HCT116 (cell line): ENCODE measurements around the gene FXYD1.
"Not testable (repeated sequence)": the region's sequence is repeated elsewhere in the genome, so short reads cannot be mapped to it uniquely, and the experiment has no call there.

ENCODE experiments used
- CBX3 ChIP-seq: IDR thresholded peaks from 2 replicates; pipeline ENCODE4 v1.6.1; 2012; ENCODE audit warnings: low read depth
- CEBPB ChIP-seq: IDR thresholded peaks from 2 replicates; pipeline ENCODE4 v1.6.1; 2012; ENCODE audit warnings: low read depth
- POLR2A ChIP-seq: IDR thresholded peaks from 2 replicates; pipeline ENCODE4 v1.7.0; 2011; ENCODE audit warnings: borderline replicate concordance; ENCODE audit not compliant: insufficient read depth, insufficient read length; ENCODE audit errors: extremely low read depth
- POLR2AphosphoS5 ChIP-seq: IDR thresholded peaks from 2 replicates; pipeline ENCODE4 v1.6.1; 2011; ENCODE audit warnings: mild to moderate bottlenecking, low read depth, low read length, moderate library complexity
- RAD21 ChIP-seq: IDR thresholded peaks from 2 replicates; pipeline ENCODE4 v1.6.1; 2012; ENCODE audit warnings: low read depth, mild to moderate bottlenecking
- SP1 ChIP-seq: IDR thresholded peaks from 2 replicates; pipeline ENCODE4 v1.6.1; 2012; ENCODE audit warnings: low read depth
- SRF ChIP-seq: IDR thresholded peaks from 2 replicates; pipeline ENCODE4 v1.6.1; 2012; ENCODE audit warnings: low read depth
- TF ChIP-seq, protein P1 (sequence below): IDR thresholded peaks from 2 replicates; pipeline ENCODE4 v1.6.1; 2012
- TF ChIP-seq, protein P2 (sequence below), 3 experiments: fragments of 200-600 bp in 1 of 3; sonication (generic) in 1 of 3; IDR thresholded peaks in 2 of 3; conservative IDR thresholded peaks in 1 of 3; 2 replicates each; pipeline ENCODE4 v1.5.1; 2012 to 2017; ENCODE audit warnings: low read depth in 2 of 3, low read length in 2 of 3, antibody characterized with exemption in 1 of 3, borderline replicate concordance in 1 of 3, control low read depth in 1 of 3, mild to moderate bottlenecking in 1 of 3, mixed read lengths in 1 of 3, mixed run types in 1 of 3, moderate library complexity in 1 of 3; ENCODE audit not compliant: insufficient read depth in 1 of 3
- TF ChIP-seq, protein P3 (sequence below): IDR thresholded peaks from 2 replicates; pipeline ENCODE4 v1.6.1; 2011; ENCODE audit warnings: mild to moderate bottlenecking, low read length, moderate library complexity; ENCODE audit not compliant: insufficient replicate concordance; ENCODE audit errors: extremely low read depth
- TF ChIP-seq, protein P4 (sequence below): IDR thresholded peaks from 2 replicates; pipeline ENCODE4 v1.6.1; 2012

DNA sequence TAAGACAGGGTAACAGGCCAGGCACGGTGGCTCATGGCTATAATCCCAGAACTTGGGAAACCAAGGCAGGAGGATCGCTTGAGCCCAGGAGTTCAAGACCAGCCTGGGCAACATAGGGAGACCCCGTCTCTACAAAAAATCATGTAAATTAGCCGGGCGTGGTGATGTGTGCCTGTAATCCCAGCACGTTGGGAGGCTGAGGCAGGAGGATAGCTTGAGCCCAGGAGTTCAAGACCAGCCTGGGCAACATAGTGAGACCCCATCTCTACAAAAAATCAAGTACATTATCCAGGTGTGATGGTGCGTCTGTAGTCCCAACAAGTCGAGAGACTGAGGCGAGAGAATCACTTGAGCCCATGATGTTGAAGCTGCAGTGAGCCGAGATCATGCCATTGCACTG, 35.0 kb upstream of the FXYD1 start:
- TF ChIP-seq, protein P1, sequence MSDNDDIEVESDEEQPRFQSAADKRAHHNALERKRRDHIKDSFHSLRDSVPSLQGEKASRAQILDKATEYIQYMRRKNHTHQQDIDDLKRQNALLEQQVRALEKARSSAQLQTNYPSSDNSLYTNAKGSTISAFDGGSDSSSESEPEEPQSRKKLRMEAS = not testable (repeated sequence)
- not testable (repeated sequence) for TF ChIP-seq POLR2A, CEBPB, SP1, POLR2AphosphoS5, SRF, CBX3, RAD21
- TF ChIP-seq, protein P2, sequence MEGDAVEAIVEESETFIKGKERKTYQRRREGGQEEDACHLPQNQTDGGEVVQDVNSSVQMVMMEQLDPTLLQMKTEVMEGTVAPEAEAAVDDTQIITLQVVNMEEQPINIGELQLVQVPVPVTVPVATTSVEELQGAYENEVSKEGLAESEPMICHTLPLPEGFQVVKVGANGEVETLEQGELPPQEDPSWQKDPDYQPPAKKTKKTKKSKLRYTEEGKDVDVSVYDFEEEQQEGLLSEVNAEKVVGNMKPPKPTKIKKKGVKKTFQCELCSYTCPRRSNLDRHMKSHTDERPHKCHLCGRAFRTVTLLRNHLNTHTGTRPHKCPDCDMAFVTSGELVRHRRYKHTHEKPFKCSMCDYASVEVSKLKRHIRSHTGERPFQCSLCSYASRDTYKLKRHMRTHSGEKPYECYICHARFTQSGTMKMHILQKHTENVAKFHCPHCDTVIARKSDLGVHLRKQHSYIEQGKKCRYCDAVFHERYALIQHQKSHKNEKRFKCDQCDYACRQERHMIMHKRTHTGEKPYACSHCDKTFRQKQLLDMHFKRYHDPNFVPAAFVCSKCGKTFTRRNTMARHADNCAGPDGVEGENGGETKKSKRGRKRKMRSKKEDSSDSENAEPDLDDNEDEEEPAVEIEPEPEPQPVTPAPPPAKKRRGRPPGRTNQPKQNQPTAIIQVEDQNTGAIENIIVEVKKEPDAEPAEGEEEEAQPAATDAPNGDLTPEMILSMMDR (IDR thresholded peaks at IDR 0.05 in 2 of 3, conservative IDR thresholded peaks at IDR 0.05 in 1 of 3; ENCODE audit: borderline replicate concordance in 1 of 3, insufficient read depth in 1 of 3, low read depth in 2 of 3, low read length in 2 of 3) = not testable (repeated sequence)
- TF ChIP-seq, protein P3, sequence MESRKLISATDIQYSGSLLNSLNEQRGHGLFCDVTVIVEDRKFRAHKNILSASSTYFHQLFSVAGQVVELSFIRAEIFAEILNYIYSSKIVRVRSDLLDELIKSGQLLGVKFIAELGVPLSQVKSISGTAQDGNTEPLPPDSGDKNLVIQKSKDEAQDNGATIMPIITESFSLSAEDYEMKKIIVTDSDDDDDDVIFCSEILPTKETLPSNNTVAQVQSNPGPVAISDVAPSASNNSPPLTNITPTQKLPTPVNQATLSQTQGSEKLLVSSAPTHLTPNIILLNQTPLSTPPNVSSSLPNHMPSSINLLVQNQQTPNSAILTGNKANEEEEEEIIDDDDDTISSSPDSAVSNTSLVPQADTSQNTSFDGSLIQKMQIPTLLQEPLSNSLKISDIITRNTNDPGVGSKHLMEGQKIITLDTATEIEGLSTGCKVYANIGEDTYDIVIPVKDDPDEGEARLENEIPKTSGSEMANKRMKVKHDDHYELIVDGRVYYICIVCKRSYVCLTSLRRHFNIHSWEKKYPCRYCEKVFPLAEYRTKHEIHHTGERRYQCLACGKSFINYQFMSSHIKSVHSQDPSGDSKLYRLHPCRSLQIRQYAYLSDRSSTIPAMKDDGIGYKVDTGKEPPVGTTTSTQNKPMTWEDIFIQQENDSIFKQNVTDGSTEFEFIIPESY = not testable (repeated sequence)
- TF ChIP-seq, protein P4, sequence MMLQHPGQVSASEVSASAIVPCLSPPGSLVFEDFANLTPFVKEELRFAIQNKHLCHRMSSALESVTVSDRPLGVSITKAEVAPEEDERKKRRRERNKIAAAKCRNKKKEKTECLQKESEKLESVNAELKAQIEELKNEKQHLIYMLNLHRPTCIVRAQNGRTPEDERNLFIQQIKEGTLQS = not testable (repeated sequence)
